Mammary epithelial cell (primary cell): ENCODE results near the gene ANKRD10.

Experiments used
- CTCF ChIP-seq, 2 donors: IDR thresholded peaks in 1 of 2; conservative IDR thresholded peaks in 1 of 2; 2 replicates each; pipeline ENCODE4 v1.5.1; 2011 to 2012; ENCODE audit warnings: inconsistent platforms in 2 of 2, low read length in 2 of 2, mild to moderate bottlenecking in 2 of 2, control low read depth in 1 of 2, low read depth in 1 of 2; ENCODE audit not compliant: insufficient read depth in 1 of 2; ENCODE audit errors: extremely low read depth in 1 of 2
- EZH2 ChIP-seq: IDR thresholded peaks from 2 replicates; pipeline ENCODE4 v1.6.1; 2012; ENCODE audit warnings: low read length, inconsistent platforms, borderline replicate concordance

- TF ChIP-seq CTCF (conservative IDR thresholded peaks at IDR 0.05 in 1 of 2, IDR thresholded peaks at IDR 0.05 in 1 of 2; ENCODE audit: extremely low read depth in 1 of 2, insufficient read depth in 1 of 2, low read depth in 1 of 2, low read length in 2 of 2) (no peak), EZH2 (no peak)
Measured at GRCh38 chr13:110915874-110916206, 971 bp upstream of the ANKRD10 start.
